ENCODE measurements around the gene CCN5.

The CCN5 gene

GRCh38 chr20:44733341-44734069 is 18.3 kb downstream of the CCN5 start:
- H3K9ac ChIP-seq (ENCODE audit: low read depth, low read length) = no peak overlapping the region

GRCh38 chr20:44734938-44735337 is 19.8 kb downstream of the CCN5 start:
- Histone ChIP-seq H3K36me3 (ENCODE audit: control insufficient read depth, insufficient read depth, low read length) (no peaks in the 10 kb centered on the region), H3K27me3 (ENCODE audit: control insufficient read depth, insufficient read depth, low read length) (no peaks in the 10 kb centered on the region), H3K4me3 (ENCODE audit: low read depth, low read length) (no peak overlapping the region), H3K4me1 (ENCODE audit: control insufficient read depth, insufficient read depth, low read length) (peaks cover 5% of the 10 kb centered on the region), H3K9ac (ENCODE audit: low read depth, low read length) (no peak overlapping the region), H3K9me3 (ENCODE audit: control insufficient read depth, insufficient read depth, low read length) (no peaks in the 10 kb centered on the region)

More at GRCh38 chr20:44733341-44734069, 18.3 kb downstream of the CCN5 start:
- H3K27me3 ChIP-seq (ENCODE audit: control insufficient read depth, insufficient read depth, low read length) = no peaks in the 10 kb centered on the region
- no peaks in the 10 kb centered on the region for H3K9me3 ChIP-seq (ENCODE audit: control insufficient read depth, insufficient read depth, low read length)
- no peak overlapping the region for H3K4me3 ChIP-seq (ENCODE audit: low read depth, low read length)
- no peaks in the 10 kb centered on the region for H3K36me3 ChIP-seq (ENCODE audit: control insufficient read depth, insufficient read depth, low read length)
- peaks cover 5% of the 10 kb centered on the region for H3K4me1 ChIP-seq (ENCODE audit: control insufficient read depth, insufficient read depth, low read length)

- no peaks in the 10 kb centered on the region for H3K9me3 ChIP-seq (ENCODE audit: control insufficient read depth, insufficient read depth, low read length)
- no peaks in the 10 kb centered on the region for H3K27me3 ChIP-seq (ENCODE audit: control insufficient read depth, insufficient read depth, low read length)
- no peak overlapping the region for H3K4me3 ChIP-seq (ENCODE audit: low read depth, low read length)
- H3K9ac ChIP-seq (ENCODE audit: low read depth, low read length) = no peak overlapping the region
- no peaks in the 10 kb centered on the region for H3K36me3 ChIP-seq (ENCODE audit: control insufficient read depth, insufficient read depth, low read length)
- peaks cover 5% of the 10 kb centered on the region for H3K4me1 ChIP-seq (ENCODE audit: control insufficient read depth, insufficient read depth, low read length)
Measured at GRCh38 chr20:44735816-44736169, 20.6 kb downstream of the CCN5 start.

- Histone ChIP-seq H3K9ac (ENCODE audit: low read depth, low read length) (no peak overlapping the region), H3K4me3 (ENCODE audit: low read depth, low read length) (no peak overlapping the region), H3K27me3 (ENCODE audit: control insufficient read depth, insufficient read depth, low read length) (peaks cover 3% of the 10 kb centered on the region), H3K4me1 (ENCODE audit: control insufficient read depth, insufficient read depth, low read length) (peaks cover 5% of the 10 kb centered on the region), H3K36me3 (ENCODE audit: control insufficient read depth, insufficient read depth, low read length) (no peaks in the 10 kb centered on the region), H3K9me3 (ENCODE audit: control insufficient read depth, insufficient read depth, low read length) (no peaks in the 10 kb centered on the region)
Measured at GRCh38 chr20:44736170-44737021, 21.2 kb downstream of the CCN5 start.

GRCh38 chr20:44737116-44737515 is 21.9 kb downstream of the CCN5 start:
- H3K36me3 ChIP-seq (ENCODE audit: control insufficient read depth, insufficient read depth, low read length) = no peaks in the 10 kb centered on the region
- peaks cover 3% of the 10 kb centered on the region for H3K27me3 ChIP-seq (ENCODE audit: control insufficient read depth, insufficient read depth, low read length)
- no peak overlapping the region for H3K4me3 ChIP-seq (ENCODE audit: low read depth, low read length)
- no peaks in the 10 kb centered on the region for H3K9me3 ChIP-seq (ENCODE audit: control insufficient read depth, insufficient read depth, low read length)
- peaks cover 3% of the 10 kb centered on the region for H3K4me1 ChIP-seq (ENCODE audit: control insufficient read depth, insufficient read depth, low read length)
- no peak overlapping the region for H3K9ac ChIP-seq (ENCODE audit: low read depth, low read length)

GRCh38 chr20:44738813-44739477 is 23.8 kb downstream of the CCN5 start:
- peaks cover 15% of the 10 kb centered on the region for H3K27me3 ChIP-seq (ENCODE audit: control insufficient read depth, insufficient read depth, low read length)
- H3K4me3 ChIP-seq (ENCODE audit: low read depth, low read length) = no peak overlapping the region
- H3K4me1 ChIP-seq (ENCODE audit: control insufficient read depth, insufficient read depth, low read length) = no peaks in the 10 kb centered on the region
- H3K36me3 ChIP-seq (ENCODE audit: control insufficient read depth, insufficient read depth, low read length) = no peaks in the 10 kb centered on the region
- no peak overlapping the region for H3K9ac ChIP-seq (ENCODE audit: low read depth, low read length)
- no peaks in the 10 kb centered on the region for H3K9me3 ChIP-seq (ENCODE audit: control insufficient read depth, insufficient read depth, low read length)

- Histone ChIP-seq H3K36me3 (ENCODE audit: control insufficient read depth, insufficient read depth, low read length) (no peaks in the 10 kb centered on the region), H3K27me3 (ENCODE audit: control insufficient read depth, insufficient read depth, low read length) (peaks cover 25% of the 10 kb centered on the region), H3K4me3 (ENCODE audit: low read depth, low read length) (no peak overlapping the region), H3K9me3 (ENCODE audit: control insufficient read depth, insufficient read depth, low read length) (no peaks in the 10 kb centered on the region), H3K4me1 (ENCODE audit: control insufficient read depth, insufficient read depth, low read length) (no peaks in the 10 kb centered on the region), H3K9ac (ENCODE audit: low read depth, low read length) (no peak overlapping the region)
Measured at GRCh38 chr20:44739942-44740341, 24.8 kb downstream of the CCN5 start.

- no peaks in the 10 kb centered on the region for H3K36me3 ChIP-seq (ENCODE audit: control insufficient read depth, insufficient read depth, low read length)
- H3K4me1 ChIP-seq (ENCODE audit: control insufficient read depth, insufficient read depth, low read length) = peaks cover 7% of the 10 kb centered on the region
- no peak overlapping the region for H3K9ac ChIP-seq (ENCODE audit: low read depth, low read length)
- no peak overlapping the region for H3K4me3 ChIP-seq (ENCODE audit: low read depth, low read length)
- H3K27me3 ChIP-seq (ENCODE audit: control insufficient read depth, insufficient read depth, low read length) = peaks cover 42% of the 10 kb centered on the region
- no peaks in the 10 kb centered on the region for H3K9me3 ChIP-seq (ENCODE audit: control insufficient read depth, insufficient read depth, low read length)
Measured at GRCh38 chr20:44742304-44743079, 27.3 kb downstream of the CCN5 start.

- H3K9ac ChIP-seq (ENCODE audit: low read depth, low read length) = no peak overlapping the region
- H3K9me3 ChIP-seq (ENCODE audit: control insufficient read depth, insufficient read depth, low read length) = no peaks in the 10 kb centered on the region
- peaks cover 7% of the 10 kb centered on the region for H3K4me1 ChIP-seq (ENCODE audit: control insufficient read depth, insufficient read depth, low read length)
- H3K27me3 ChIP-seq (ENCODE audit: control insufficient read depth, insufficient read depth, low read length) = peaks cover 42% of the 10 kb centered on the region
- no peak overlapping the region for H3K4me3 ChIP-seq (ENCODE audit: low read depth, low read length)
- no peaks in the 10 kb centered on the region for H3K36me3 ChIP-seq (ENCODE audit: control insufficient read depth, insufficient read depth, low read length)
Measured at GRCh38 chr20:44743080-44743701, 28.0 kb downstream of the CCN5 start.

GRCh38 chr20:44743916-44744655 is 28.9 kb downstream of the CCN5 start:
- H3K4me3 ChIP-seq (ENCODE audit: low read depth, low read length) = no peak overlapping the region
- no peaks in the 10 kb centered on the region for H3K9me3 ChIP-seq (ENCODE audit: control insufficient read depth, insufficient read depth, low read length)
- no peak overlapping the region for H3K9ac ChIP-seq (ENCODE audit: low read depth, low read length)
- no peaks in the 10 kb centered on the region for H3K36me3 ChIP-seq (ENCODE audit: control insufficient read depth, insufficient read depth, low read length)
- peaks cover 42% of the 10 kb centered on the region for H3K27me3 ChIP-seq (ENCODE audit: control insufficient read depth, insufficient read depth, low read length)
- peaks cover 7% of the 10 kb centered on the region for H3K4me1 ChIP-seq (ENCODE audit: control insufficient read depth, insufficient read depth, low read length)

All from iPS-15b (cell line).